A549 (cell line): ENCODE data around the gene BLCAP. TPM values are rescaled to one million over a fixed set of nuclear protein-coding genes. Genes with fewer than 3 reads are reported as not detected.

Experiments used
- ATAC-seq, 2 experiments: fragments of 200-7000 bp in 1 of 2; fragments of >200 bp in 1 of 2; cut with Nextera tagmentation in 1 of 2; cut with Tn5 transposase in 1 of 2; 3 replicates each; pipeline versions ENCODE4 v1.8.0 to v1.9.1; 2018 to 2020; ENCODE audit warnings: mild to moderate bottlenecking in 1 of 2, moderate library complexity in 1 of 2
- CTCF ChIA-PET: fragments of 300-600 bp; sonication (Branson Sonifier 250); formaldehyde crosslinking; extraction: SDS; loops from one replicate; lab custom pipeline; 2021; ENCODE audit warnings: antibody characterized with exemption, inconsistent platforms; lab: Yijun Ruan, JAX
- POLR2A ChIA-PET: fragments of 350-600 bp; formaldehyde crosslinking; extraction: SDS; loops from one replicate; lab custom pipeline; 2021; ENCODE audit warnings: antibody characterized with exemption, inconsistent platforms; lab: Yijun Ruan, JAX
- DNase-seq, 2 experiments: peaks; one replicate each; pipeline versions ENCODE4 v3.0.0 to v3.0.0-alpha.2; 2011 to 2016; ENCODE audit warnings: low read depth in 1 of 2, low spot score in 1 of 2
- FAIRE-seq: peaks from 2 replicates; lab custom pipeline; 2011; peaks lifted over from hg19 to GRCh38; lab: Jason Lieb, UNC
- H3K27ac ChIP-seq, 2 experiments: fragments of >200 bp; sonication (Bioruptor Twin); formaldehyde crosslinking; 3 replicates each; pipeline ENCODE4 v1.5.1; 2016 to 2017
- H3K4me1 ChIP-seq: fragments of >200 bp; sonication (Bioruptor Twin); formaldehyde crosslinking; 3 replicates; pipeline ENCODE4 v1.6.1; 2016
- H3K4me2 ChIP-seq: fragments of >200 bp; sonication (Bioruptor Twin); formaldehyde crosslinking; 3 replicates; pipeline ENCODE4 v1.6.1; 2016
- H3K4me3 ChIP-seq: fragments of >200 bp; sonication (Bioruptor Twin); formaldehyde crosslinking; 3 replicates; pipeline ENCODE4 v1.5.1; 2016
- H3K9me3 ChIP-seq: fragments of >200 bp; sonication (Bioruptor Twin); formaldehyde crosslinking; 3 replicates; pipeline ENCODE4 v1.6.1; 2016
- CBX8 ChIP-seq: fragments of 200-600 bp; sonication (generic); IDR thresholded peaks from 2 replicates; pipeline ENCODE4 v1.6.1; 2016
- CEBPB ChIP-seq, 2 experiments: fragments of >200 bp in 1 of 2; sonication (Bioruptor Twin) in 1 of 2; formaldehyde crosslinking in 1 of 2; IDR thresholded peaks; 2 replicates each; pipeline ENCODE4 v1.6.1; 2012 to 2016
- CHD4 ChIP-seq: fragments of 200-600 bp; sonication (generic); IDR thresholded peaks from 2 replicates; pipeline ENCODE4 v1.6.1; 2016; ENCODE audit warnings: antibody characterized with exemption, mild to moderate bottlenecking, borderline replicate concordance
- EHF ChIP-seq: fragments of 250-450 bp; sonication (Bioruptor Pico); IDR thresholded peaks from 2 replicates; pipeline ENCODE4 v1.5.0; 2020; ENCODE audit warnings: mild to moderate bottlenecking
- EHMT2 ChIP-seq: fragments of 200-600 bp; sonication (generic); IDR thresholded peaks from 2 replicates; pipeline ENCODE4 v1.6.1; 2016; ENCODE audit warnings: antibody characterized with exemption, low read depth, mild to moderate bottlenecking, moderate library complexity
- EP300 ChIP-seq, 2 experiments: fragments of >200 bp; sonication (Bioruptor Twin); formaldehyde crosslinking; IDR thresholded peaks; 2 replicates in 1 of 2; 3 replicates in 1 of 2; pipeline ENCODE4 v1.6.1; 2016 to 2017
- ESRRA ChIP-seq: fragments of 150-350 bp; IDR thresholded peaks from 2 replicates; pipeline ENCODE4 v1.6.1; 2014; ENCODE audit warnings: mild to moderate bottlenecking, low read length, borderline replicate concordance
- FOSL2 ChIP-seq, 2 experiments: fragments of 450-650 bp in 1 of 2; fragments of >200 bp in 1 of 2; sonication (Bioruptor Twin) in 1 of 2; formaldehyde crosslinking; IDR thresholded peaks; 2 replicates each; pipeline versions ENCODE4 v1.5.0 to v1.6.1; 2016 to 2020; ENCODE audit warnings: mild to moderate bottlenecking in 1 of 2, moderate library complexity in 1 of 2
- GATA3 ChIP-seq: IDR thresholded peaks from 2 replicates; pipeline ENCODE4 v1.6.1; 2012; ENCODE audit warnings: borderline replicate concordance
- HEYL ChIP-seq: fragments of 250-450 bp; sonication (Bioruptor Pico); IDR thresholded peaks from 2 replicates; pipeline ENCODE4 v1.8.0; 2021; ENCODE audit warnings: mild to moderate bottlenecking, moderate library complexity
- KDM1A ChIP-seq: fragments of 200-600 bp; sonication (generic); IDR thresholded peaks from 2 replicates; pipeline ENCODE4 v1.6.1; 2016; ENCODE audit warnings: low read depth, mild to moderate bottlenecking
- KDM5A ChIP-seq: fragments of 200-600 bp; sonication (generic); IDR thresholded peaks from 2 replicates; pipeline ENCODE4 v1.6.1; 2016; ENCODE audit warnings: antibody characterized with exemption, mild to moderate bottlenecking
- NR3C1 ChIP-seq: fragments of >200 bp; sonication (Bioruptor Twin); formaldehyde crosslinking; IDR thresholded peaks from 3 replicates; pipeline ENCODE4 v1.6.1; 2017
- PHF8 ChIP-seq: fragments of 200-600 bp; sonication (generic); IDR thresholded peaks from 2 replicates; pipeline ENCODE4 v1.6.1; 2016; ENCODE audit warnings: low read depth, mild to moderate bottlenecking, antibody characterized with exemption, moderate library complexity, borderline replicate concordance
- POLR2A ChIP-seq: IDR thresholded peaks from 2 replicates; pipeline ENCODE4 v1.6.1; 2012; ENCODE audit warnings: mild to moderate bottlenecking, low read length
- RAD21 ChIP-seq, 2 experiments: fragments of >200 bp in 1 of 2; sonication (Bioruptor Twin) in 1 of 2; formaldehyde crosslinking in 1 of 2; IDR thresholded peaks in 1 of 2; conservative IDR thresholded peaks in 1 of 2; 2 replicates in 1 of 2; 3 replicates in 1 of 2; pipeline ENCODE4 v1.6.1; 2012 to 2018; ENCODE audit warnings: inconsistent platforms in 1 of 2
- SREBF2 ChIP-seq: fragments of 450-650 bp; IDR thresholded peaks from 2 replicates; pipeline ENCODE4 v1.6.1; 2014; ENCODE audit warnings: mild to moderate bottlenecking, moderate library complexity
- ZSCAN20 ChIP-seq: fragments of 250-450 bp; sonication (Bioruptor Pico); IDR thresholded peaks from 2 replicates; pipeline ENCODE4 v1.8.0; 2022; ENCODE audit warnings: mild to moderate bottlenecking, moderate library complexity
- WGBS: methylation state at CpG from one replicate; pipeline ENCODE4 v1.1.6; 2017; ENCODE audit errors: missing lambda C conversion rate; 5-methylcytosine and 5-hydroxymethylcytosine counted together
- polyA plus RNA-seq, 4 experiments: library from polyadenylated mRNA; depleted of rRNA in 3 of 4; stranded (reverse); fragments of >200 nt; fragmentation: RNase III in 1 of 4; extraction: RNeasy Plus Mini Kit Qiagen cat#74134 plus additional on column Dnase treatment in 1 of 4; gene quantifications; 2 replicates in 3 of 4; 3 replicates in 1 of 4; pipeline ENCODE4 v1.2.3, GENCODE V29; 2011 to 2017
- TF ChIP-seq, protein P1 (sequence below): fragments of >200 bp; sonication (Bioruptor Twin); formaldehyde crosslinking; IDR thresholded peaks from 3 replicates; pipeline ENCODE4 v1.6.1; 2016
- TF ChIP-seq, protein P2 (sequence below): fragments of 200-600 bp; sonication (generic); IDR thresholded peaks from 2 replicates; pipeline ENCODE4 v1.6.1; 2016; ENCODE audit warnings: antibody characterized with exemption, mild to moderate bottlenecking, moderate library complexity
- TF ChIP-seq, protein P3 (sequence below): fragments of >200 bp; sonication (Bioruptor Twin); formaldehyde crosslinking; IDR thresholded peaks from 2 replicates; pipeline ENCODE4 v1.6.1; 2016
- TF ChIP-seq, protein P4 (sequence below): IDR thresholded peaks from 2 replicates; pipeline ENCODE4 v1.6.1; 2012; ENCODE audit warnings: low read depth, borderline replicate concordance

Gene BLCAP
- polyA plus RNA-seq, 2 of the 4 experiments (the other 2 are of a cell fraction): 30.3 to 49.0 TPM

DNA sequence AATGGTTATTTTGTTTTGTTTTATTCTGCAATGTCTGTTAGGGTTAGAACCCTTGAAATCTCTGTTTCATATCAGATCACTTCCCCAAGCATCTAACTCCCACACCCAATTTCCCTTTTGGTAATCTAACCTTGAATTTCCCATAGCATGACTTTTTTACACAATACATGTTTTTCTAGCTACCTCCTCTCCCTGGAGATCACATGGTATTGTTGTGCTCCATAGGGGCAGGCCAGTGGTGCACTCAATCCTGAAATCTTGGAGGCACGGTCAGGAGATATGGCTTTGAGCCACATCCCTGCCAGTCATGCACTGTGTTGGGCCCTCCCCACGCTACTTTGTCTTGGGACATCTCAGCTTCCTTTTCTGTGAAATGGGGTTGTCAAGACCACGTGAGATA lies 43.3 kb downstream of the BLCAP start:
- Histone ChIP-seq H3K9me3 (no peaks in the 10 kb centered on the region), H3K4me2 (no peak overlapping the region), H3K27ac (no peak overlapping the region), H3K4me1 (no peaks in the 10 kb centered on the region), H3K4me3 (no peak overlapping the region)
- CTCF ChIA-PET: interaction anchor here (1.0 to 1.3 kb wide), 2 partner anchors 29 to 80 kb away, joined by 3 read pairs; no protein-coding TSS in a partner anchor
- DNase-seq: no peak
- no peak for FAIRE-seq
- 13% methylated on average over 3 of the region's 3 CpGs for WGBS
- POLR2A ChIA-PET: no interaction called here
- ATAC-seq: no peak
- TF ChIP-seq NR3C1: no peak
- no peak for TF ChIP-seq GATA3
- no peak for TF ChIP-seq RAD21 (conservative IDR thresholded peaks at IDR 0.05 in 1 of 2, IDR thresholded peaks at IDR 0.05 in 1 of 2)
- TF ChIP-seq, protein P1, sequence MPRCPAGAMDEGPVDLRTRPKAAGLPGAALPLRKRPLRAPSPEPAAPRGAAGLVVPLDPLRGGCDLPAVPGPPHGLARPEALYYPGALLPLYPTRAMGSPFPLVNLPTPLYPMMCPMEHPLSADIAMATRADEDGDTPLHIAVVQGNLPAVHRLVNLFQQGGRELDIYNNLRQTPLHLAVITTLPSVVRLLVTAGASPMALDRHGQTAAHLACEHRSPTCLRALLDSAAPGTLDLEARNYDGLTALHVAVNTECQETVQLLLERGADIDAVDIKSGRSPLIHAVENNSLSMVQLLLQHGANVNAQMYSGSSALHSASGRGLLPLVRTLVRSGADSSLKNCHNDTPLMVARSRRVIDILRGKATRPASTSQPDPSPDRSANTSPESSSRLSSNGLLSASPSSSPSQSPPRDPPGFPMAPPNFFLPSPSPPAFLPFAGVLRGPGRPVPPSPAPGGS: no peak
- no peak for TF ChIP-seq ESRRA
- no peak for TF ChIP-seq EHF (CRISPR knock-in tag)
- no peak for TF ChIP-seq ZSCAN20 (CRISPR knock-in tag)
- no peak for TF ChIP-seq EP300 (IDR thresholded peaks at IDR 0.05)
- TF ChIP-seq CBX8: no peak
- no peak for TF ChIP-seq EHMT2
- TF ChIP-seq, protein P2, sequence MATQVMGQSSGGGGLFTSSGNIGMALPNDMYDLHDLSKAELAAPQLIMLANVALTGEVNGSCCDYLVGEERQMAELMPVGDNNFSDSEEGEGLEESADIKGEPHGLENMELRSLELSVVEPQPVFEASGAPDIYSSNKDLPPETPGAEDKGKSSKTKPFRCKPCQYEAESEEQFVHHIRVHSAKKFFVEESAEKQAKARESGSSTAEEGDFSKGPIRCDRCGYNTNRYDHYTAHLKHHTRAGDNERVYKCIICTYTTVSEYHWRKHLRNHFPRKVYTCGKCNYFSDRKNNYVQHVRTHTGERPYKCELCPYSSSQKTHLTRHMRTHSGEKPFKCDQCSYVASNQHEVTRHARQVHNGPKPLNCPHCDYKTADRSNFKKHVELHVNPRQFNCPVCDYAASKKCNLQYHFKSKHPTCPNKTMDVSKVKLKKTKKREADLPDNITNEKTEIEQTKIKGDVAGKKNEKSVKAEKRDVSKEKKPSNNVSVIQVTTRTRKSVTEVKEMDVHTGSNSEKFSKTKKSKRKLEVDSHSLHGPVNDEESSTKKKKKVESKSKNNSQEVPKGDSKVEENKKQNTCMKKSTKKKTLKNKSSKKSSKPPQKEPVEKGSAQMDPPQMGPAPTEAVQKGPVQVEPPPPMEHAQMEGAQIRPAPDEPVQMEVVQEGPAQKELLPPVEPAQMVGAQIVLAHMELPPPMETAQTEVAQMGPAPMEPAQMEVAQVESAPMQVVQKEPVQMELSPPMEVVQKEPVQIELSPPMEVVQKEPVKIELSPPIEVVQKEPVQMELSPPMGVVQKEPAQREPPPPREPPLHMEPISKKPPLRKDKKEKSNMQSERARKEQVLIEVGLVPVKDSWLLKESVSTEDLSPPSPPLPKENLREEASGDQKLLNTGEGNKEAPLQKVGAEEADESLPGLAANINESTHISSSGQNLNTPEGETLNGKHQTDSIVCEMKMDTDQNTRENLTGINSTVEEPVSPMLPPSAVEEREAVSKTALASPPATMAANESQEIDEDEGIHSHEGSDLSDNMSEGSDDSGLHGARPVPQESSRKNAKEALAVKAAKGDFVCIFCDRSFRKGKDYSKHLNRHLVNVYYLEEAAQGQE: no peak

DNA sequence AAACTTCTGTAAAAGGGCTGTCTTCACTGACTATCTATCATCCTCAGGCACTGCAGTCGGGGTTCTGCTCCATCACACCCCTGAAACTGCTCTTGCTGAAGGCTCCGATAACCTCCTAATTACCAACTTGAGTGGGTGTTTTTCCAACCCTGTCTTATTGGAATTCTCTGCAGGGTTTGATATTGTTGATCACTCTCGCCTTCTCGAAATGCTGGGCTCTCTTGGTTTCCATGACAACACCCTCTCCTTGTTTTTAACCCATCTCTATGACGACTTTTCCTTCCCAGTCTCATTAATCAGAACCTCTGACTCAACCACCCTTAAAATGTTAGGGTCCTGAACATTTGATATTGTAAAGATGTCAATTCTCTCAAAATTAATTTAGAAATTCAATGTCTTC lies 46.1 kb downstream of the BLCAP start:
- ATAC-seq (no peak), DNase-seq (no peak), FAIRE-seq (no peak)
- TF ChIP-seq ESRRA: no peak
- TF ChIP-seq POLR2A: no peak
- TF ChIP-seq KDM5A: no peak
- TF ChIP-seq CHD4: no peak
- no peak for TF ChIP-seq SREBF2
- TF ChIP-seq KDM1A: no peak
- no peak for TF ChIP-seq PHF8
- TF ChIP-seq, protein P3, sequence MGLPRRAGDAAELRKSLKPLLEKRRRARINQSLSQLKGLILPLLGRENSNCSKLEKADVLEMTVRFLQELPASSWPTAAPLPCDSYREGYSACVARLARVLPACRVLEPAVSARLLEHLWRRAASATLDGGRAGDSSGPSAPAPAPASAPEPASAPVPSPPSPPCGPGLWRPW: no peak
- no peak for TF ChIP-seq GATA3
- TF ChIP-seq CEBPB (IDR thresholded peaks at IDR 0.05): no peak
- TF ChIP-seq, protein P4, sequence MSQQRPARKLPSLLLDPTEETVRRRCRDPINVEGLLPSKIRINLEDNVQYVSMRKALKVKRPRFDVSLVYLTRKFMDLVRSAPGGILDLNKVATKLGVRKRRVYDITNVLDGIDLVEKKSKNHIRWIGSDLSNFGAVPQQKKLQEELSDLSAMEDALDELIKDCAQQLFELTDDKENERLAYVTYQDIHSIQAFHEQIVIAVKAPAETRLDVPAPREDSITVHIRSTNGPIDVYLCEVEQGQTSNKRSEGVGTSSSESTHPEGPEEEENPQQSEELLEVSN: no peak
- TF ChIP-seq HEYL (CRISPR knock-in tag): no peak
- no peak for TF ChIP-seq FOSL2 (IDR thresholded peaks at IDR 0.05)
- no peak for TF ChIP-seq FOSL2 (CRISPR knock-in tag; IDR thresholded peaks at IDR 0.05)
- no peak overlapping the region for H3K4me3 ChIP-seq
- 41% methylated on average over 5 of the region's 5 CpGs for WGBS
- H3K27ac ChIP-seq: no peak overlapping the region
- H3K4me2 ChIP-seq: no peak overlapping the region
- ChIA-PET CTCF (interaction anchor here (0.6 to 1.4 kb wide), 2 partner anchors 199 to 205 kb away, joined by 3 read pairs; no protein-coding TSS in a partner anchor), POLR2A (no interaction called here)
- no peaks in the 10 kb centered on the region for H3K9me3 ChIP-seq
- H3K4me1 ChIP-seq: no peaks in the 10 kb centered on the region
